ENCODE data around the gene ZNF605.
"Not testable (repeated sequence)": the region's sequence is repeated elsewhere in the genome, so short reads cannot be mapped to it uniquely, and the experiment has no call there.

ZNF605 gene

DNA sequence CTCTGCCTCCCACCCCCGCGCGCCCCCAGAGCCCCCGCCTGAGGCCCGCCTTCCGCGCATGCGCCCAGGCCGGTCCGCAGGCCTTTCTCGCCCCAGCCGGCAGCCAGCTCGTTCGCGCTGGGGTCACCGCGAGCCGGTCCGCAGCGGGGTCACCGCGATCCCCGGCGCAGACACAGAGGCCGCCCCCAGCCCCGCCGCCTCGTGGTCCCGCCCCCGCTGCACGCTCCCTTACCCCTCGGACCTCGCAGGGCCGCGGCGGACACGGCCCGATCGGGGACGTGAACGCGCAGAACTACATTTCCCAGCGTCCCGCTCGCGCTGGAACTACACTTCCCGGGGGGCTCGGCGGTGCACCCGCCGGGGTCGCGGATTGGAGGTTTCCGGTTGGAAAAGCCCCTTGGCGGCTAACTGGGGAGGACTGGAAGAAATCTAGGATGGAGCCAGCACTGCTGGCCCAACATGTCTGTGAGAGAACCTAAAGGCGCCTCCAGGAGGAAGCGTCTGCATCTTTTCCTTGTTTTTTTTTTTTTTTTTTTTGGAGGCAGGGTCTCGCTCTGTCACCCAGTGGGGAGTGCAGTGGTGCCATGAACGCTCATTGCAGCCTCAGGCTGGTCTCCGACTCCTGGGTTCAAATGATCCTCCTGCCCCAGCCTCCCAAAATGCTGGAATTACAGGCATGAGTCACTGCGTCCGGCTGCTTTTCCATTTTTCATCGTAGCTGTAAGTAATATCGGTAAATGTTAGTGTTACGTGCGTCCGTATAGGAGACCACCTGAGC lies at the start of gene ZNF605:
TSS of gene ZNF605 (minus strand) at position 296 of the 778 bp plus-strand sequence. CDS start 10,671 bp downstream, outside the sequence.
- DNase-seq (ENCODE audit: low spot score): peak; percentile 97

DNA sequence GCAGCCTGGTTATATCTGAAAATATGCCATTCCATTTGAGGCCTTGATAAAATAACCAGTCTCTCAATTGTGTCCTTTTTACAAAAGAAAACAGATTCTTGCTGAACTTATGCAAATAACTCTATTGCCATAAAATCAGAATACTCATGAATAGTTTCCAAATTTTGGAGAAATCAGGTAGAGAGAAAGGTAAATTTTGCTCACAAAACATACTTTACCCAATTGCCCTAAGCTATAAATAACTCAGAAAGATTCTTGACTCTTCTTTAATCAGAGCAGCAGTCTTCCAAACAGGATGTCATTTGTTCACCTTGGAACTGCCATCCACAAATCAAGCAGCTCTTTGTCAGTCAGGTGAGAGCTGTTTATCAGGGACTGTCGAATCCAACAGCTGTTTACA lies 42.6 kb upstream of the ZNF605 start:
- DNase-seq (ENCODE audit: low spot score): no peak

DNA sequence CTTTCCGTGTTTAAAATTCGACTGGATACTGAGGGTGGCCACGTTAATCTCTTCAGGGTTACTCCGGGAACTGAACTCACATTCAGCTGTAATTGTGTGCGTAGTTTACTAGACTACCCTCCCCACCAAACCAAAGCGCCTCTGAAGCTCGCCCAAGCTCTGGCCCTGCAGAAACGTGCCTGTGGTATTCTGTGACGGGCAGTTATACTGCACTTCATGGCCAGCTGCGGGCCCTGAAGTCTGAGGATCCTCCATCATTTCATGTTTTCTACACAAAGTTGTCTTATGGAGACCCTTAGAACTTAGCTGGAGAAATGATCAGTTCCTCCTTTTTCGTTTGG lies 30.7 kb upstream of the ZNF605 start:
- DNase-seq (ENCODE audit: low spot score): no peak

DNA sequence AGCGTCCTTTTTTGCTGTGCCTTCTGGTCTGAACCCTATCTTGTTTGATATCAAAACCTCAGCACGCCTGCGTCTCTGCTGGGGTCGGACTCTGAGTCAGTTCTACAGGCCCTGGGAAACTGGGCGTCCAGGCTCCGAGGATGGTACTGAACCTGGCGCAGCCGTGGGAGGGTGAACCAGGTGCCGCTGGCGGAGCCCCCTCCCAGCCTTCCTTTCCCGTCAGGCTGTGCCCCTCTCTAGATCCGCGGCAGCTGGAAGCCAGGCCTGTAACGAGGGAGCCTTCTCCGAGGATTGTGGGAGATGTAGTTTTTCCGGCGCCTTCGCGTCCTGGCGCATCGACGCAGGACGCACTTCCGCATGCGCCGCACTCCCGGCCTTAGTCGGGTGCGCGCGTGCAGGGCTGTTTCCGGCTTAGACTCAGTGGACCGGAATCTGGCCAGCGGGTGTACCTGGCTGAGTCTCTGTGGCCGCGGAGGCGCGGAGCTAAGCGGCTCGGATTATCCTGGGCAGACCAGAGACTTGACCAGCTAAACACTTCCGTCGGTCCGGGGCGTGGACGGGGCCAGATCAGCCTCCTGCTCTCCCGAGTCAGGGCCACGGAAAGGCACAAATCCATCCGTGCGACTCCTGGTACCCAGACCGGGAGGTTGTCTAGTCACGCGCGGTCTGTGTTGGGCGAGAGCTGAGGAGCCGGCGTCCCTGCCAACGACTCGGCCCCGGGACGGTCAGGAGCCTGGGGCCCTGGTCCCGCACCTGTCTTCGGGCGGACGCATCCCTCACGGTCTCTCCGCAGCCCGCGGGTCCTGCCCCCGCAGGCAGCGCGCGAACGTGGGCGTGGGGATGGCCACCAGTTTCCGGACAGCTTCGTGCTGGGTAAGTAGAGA lies 30.1 kb upstream of the ZNF605 start, which contains the start of gene ZNF26:
TSS of gene ZNF26 (plus strand) at position 367 of the 884 bp plus-strand sequence. CDS start at position 841, 474 bp downstream.
- peak; percentile 97 for DNase-seq (ENCODE audit: low spot score)

DNA sequence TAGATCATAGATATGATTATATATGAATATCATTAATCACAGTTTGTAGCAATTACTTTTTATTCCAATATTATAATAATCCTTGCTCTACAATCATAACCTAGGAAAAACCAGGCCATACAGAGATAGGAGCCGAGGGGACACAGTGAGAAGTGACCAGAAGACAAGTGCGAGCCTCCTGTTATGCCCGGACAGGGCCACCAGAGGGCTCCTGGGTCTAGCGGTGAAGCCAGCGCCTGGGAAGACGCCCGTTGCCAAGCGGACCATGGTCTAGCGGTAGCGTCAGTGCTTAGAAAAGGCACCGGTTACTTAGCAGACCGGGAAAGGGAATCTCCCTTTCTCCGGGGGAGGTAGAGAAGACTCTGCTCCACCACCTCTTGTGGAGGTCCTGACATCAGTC lies 20.8 kb upstream of the ZNF605 start:
- not testable (repeated sequence) for DNase-seq (ENCODE audit: low spot score)

DNA sequence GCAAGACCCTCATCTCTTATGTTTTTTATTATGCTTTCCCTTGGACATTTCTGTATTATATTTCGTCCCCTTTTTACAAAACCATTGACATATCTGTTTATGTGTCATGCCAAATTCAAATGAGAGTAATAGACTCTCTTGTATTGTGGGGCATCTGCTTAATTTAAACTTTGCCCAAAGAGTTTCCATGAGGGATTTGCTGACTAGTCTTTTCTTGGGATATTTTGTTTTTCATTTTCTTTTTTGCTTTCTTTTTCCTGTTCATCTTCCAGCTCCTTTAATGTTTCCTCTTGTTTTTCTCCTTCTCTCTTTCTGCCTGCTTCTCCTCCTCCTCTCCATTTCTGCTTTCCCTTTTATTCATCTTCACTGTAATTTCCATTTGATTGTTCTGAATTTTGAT lies 16.3 kb upstream of the ZNF605 start:
- DNase-seq (ENCODE audit: low spot score): no peak

DNA sequence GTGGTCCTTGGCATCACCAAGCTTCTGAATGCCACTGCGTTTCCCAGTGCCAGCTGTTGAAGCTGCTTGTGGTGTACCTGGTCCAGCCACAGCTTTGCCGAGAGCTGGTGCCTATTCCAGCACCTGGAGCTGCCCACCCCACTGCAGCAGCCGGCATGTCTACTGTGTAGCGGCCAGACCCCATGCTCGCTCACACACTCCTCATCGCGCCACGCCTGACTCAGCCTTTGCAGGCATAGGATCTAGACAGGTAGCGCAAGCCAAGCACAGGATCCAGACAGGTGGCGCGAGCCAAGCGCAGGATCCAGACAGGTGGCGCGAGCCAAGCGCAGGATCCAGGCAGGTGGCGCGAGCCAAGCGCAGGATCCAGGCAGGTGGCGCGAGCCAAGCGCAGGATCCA lies 11.6 kb upstream of the ZNF605 start:
- DNase-seq (ENCODE audit: low spot score): no peak

DNA sequence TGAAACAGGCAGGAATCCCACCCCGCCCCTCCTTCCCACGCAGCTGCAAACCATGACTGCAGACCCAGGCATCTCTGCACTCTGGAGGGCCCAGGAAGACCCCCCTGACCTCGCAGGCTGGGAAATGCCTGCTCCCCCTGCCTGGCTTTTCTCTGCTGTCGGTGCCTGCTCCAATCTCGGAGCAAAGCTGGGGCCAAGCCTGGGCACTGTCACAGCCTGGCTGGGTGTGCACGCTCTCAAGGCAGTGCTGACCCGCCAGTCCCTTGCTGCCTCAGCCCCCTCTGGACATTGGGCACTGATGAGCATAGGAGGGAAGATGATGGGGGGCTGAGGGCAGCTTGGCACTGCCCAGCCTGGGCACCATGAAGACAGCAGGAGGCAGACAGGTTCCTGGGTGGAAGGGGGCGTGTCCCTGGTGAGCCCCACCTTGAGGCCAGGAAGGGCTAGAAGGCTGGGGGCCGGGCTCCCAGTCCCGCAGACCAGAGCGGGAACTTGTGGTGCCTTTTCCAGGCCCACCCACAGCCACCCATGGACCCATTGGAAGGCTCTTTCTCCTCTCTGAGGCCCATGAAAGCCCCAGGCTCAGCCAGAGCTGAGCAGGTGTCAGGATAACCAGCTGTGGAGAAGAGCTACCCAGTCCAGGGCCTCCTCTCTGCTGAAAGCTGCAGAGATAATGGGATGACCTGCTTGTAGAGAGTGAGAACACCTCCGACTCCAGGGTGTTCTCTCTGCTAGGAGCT lies 10.7 kb upstream of the ZNF605 start:
- DNase-seq (ENCODE audit: low spot score): no peak

DNA sequence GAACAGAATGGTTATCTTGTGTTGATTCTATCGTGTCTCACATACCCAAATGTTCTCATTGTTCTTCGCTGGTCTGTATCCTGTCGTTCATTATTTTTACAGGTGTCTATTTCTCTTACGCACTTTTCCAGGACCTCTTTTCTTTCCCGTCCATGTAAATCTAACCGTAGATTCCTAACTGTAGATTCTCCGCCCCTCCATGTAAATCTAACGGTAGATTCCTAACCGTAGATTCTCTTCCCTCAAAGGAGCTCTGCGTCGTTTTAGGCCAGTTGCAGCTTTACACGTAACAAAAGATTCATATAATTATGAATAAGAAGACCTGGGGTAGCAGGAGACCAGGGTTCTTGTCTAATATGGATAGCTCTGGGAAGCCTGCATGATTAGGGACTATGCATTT lies 9.7 kb upstream of the ZNF605 start:
- no peak for DNase-seq (ENCODE audit: low spot score)

DNA sequence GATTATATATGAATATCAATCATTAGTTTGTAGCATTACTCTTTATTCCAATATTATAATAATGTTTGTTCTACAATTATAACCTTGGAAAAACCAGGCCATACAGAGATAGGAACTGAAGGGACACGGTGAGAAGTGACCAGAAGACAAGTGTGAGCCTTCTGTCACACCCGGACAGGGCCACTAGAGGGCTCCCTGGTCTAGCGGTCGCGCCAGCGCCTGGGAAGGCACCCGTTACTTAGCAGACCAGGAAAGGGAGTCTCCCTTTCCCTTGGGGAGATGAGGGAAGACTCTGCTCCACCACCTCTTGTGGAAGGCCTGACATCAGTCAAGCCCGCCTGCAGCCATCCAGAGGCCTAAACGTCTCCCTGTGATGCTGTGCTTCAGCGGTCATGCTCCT lies 7.8 kb upstream of the ZNF605 start:
- not testable (repeated sequence) for DNase-seq (ENCODE audit: low spot score)

DNA sequence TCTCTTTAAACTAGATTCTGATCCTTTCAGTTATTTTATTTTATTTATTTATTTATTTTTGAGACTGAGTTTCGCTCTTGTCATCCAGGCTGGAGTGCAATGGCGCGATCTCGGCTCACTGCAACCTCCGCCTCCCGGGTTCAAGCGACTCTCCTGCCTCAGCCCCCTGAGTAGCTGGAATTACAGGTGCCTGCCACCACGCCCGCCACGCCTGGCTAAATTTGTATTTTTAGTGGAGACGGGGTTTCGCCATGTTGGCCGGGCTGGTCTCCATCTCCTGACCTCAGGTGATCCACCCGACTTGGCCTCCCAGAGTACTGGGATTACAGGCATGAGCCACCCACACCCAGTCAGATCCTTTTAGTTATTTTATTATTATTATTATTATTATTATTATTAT lies 5.7 kb upstream of the ZNF605 start:
- not testable (repeated sequence) for DNase-seq (ENCODE audit: low spot score)

DNA sequence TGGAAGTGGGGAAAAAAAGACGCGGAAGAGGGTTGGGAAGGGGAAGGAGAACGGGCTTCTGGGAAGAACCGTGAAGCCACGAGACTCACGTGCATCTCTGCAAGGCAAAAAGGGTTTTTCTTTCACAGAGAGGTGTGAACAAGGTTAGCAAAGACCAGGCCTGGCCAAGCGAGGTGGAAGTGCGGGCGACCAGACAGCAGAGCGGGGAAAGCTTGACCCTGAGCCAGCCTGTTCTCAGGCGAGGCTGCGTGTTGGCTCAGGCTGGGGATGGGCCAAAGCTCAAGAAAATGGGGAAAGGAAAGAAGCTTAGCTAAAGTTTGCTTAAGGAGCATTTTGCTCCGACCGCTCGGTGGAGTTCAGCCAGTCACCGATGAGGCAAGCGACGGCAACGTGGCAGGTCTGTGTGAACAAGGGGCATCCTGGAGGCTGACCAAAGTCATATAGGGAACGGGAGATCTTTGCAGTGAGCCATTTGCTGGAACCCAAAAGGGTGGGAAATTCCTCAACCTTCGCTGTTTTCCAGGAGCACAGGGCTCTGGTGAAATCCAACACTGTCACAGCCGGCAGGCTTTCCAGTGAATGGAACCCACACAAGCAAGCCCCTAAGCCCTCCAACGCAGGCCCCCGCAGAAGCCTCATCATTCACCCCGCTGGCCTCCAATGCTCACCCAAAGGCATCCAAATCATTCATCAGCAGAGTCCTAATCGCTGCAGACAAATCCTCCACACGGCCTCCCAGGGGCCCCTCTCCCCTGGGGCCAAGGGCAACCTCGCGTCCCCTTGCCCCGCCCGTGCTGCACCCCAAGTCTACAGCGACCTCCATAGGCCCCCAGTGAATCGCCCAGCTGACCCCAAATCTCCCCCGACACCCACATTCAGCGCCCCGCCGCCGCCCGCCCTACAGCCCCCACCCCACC lies 754 bp downstream of the ZNF605 start:
- DNase-seq (ENCODE audit: low spot score): no peak

DNA sequence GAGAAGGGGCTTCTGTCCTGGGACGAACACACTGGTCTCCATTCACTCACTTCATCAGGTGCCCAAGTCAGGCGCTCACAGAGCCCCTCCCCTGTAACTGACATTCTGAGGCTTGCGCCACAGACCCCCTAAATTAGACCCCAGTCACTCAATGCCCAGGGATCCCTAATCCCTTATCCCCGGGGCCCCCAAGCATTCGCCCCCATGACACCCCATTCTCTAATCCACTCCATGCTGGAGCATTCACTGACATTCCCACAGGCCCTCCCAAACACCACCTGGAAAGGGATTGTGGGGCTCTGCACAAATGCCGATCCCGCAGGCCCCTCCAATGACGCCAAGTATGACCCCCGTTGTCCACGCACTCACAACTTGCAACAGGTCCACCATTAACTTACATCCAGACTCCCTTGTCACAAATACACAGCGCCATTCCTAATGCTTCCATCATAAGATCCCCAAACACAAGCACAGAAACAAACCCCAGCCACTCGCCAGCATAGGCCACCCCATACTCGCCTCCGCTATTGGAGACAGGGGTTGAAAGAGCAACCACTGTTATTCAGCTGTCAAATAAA lies 1.5 kb downstream of the ZNF605 start:
- no peak for DNase-seq (ENCODE audit: low spot score)

DNA sequence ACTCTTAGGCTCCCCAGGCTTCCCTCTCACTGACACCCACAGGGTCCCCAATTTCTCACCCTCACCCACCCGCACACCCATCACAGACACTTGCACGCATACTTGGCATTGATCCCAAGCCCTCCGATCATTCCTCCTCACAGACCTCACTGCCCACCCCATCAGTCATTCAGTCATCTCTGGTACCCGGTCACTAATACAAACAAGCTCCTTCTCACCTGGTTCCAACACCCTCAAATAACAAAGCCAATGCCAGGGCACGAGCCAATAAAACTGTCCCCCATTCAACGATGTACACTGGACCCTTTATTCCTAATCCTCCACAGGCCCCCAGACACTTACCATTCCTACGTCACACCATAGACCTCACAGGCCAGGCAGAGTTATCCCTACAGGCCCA lies 2.3 kb downstream of the ZNF605 start:
- no peak for DNase-seq (ENCODE audit: low spot score)

DNA sequence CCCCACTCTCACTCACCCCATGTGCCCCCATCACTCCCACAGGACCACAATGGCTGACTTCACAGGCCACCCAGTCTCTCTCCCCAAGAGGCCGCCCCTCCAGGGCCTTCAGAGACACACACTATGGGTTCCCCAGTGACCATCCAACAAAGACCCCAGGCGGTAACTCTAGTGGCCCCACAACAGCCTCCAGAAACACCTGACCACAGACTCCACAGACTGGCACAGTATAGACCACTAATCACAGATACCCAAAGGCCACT lies 3.0 kb downstream of the ZNF605 start:
- DNase-seq (ENCODE audit: low spot score): no peak

DNA sequence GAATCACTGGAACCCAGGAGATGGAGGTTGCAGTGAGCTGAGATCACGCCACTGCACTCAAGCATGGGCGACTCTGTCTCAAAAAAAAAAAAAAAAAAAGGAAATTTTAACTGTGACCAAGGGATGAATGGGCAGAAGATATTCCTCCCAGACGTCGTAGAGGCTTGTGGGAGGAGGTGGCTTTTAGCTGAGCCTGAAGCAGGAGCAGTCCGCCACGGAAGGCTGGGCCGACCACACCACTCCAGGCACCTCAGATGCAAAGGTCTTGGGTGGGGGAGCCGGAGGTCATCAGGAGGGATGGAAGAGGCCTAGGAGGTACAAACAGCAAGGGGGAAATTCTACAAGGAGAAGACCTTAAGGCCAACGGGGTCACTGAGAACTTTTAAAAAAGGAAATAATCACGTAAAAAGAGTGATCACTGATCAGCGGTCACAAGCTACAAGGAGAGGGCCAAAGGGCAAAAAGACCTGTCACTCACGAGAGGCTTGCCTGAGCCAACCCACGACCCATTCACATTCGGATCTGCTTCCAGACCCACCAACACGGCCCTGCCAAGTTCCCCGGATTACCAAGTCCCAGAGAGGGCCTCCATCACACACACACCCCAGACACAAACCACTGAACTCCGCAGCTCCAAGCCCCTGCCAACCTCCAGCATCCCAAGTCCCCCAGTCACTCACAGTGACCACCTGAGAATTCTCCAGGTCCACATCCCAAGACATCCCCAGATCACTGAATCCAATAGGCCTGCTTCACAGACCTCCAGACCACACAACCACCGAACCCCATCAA lies 3.5 kb downstream of the ZNF605 start:
- no peak for DNase-seq (ENCODE audit: low spot score)

DNA sequence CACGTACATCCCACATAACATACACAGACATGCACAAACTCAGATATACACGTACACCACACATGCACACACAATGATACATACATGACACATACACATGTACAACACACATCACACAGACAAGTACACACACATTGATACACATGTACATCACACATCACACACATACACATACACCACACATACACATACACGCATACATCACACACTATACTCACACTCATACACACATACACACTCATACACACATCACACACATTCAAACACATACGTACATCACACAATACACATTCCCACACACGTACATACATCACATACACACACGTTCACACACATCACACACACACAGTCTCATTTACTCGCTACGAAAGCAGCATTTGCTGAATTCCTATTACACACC lies 4.5 kb downstream of the ZNF605 start:
- DNase-seq (ENCODE audit: low spot score): no peak

DNA sequence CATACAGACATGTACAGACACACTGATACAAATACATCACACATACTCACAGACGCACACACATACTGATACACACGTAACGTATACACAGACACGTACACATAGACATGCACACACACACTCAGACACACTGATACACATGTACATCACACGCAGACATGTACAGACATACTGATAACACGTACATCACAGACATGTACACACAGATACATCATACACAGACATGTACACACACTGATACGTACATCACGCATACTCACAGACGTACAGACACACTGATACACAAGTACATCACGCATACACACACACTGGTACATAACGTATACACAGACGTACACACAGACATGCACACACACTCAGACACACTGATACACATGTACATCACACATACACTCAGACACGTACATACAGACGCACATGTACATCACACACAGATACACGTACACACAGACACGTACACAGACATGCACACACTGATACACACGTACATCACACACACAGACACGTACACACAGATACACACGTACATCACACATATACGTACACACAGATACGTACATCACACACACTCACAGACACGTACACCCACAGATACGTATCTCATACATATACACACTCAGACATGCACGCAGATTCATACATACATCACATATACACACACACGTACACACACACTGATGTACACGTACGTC lies 5.1 kb downstream of the ZNF605 start:
- DNase-seq (ENCODE audit: low spot score): no peak

DNA sequence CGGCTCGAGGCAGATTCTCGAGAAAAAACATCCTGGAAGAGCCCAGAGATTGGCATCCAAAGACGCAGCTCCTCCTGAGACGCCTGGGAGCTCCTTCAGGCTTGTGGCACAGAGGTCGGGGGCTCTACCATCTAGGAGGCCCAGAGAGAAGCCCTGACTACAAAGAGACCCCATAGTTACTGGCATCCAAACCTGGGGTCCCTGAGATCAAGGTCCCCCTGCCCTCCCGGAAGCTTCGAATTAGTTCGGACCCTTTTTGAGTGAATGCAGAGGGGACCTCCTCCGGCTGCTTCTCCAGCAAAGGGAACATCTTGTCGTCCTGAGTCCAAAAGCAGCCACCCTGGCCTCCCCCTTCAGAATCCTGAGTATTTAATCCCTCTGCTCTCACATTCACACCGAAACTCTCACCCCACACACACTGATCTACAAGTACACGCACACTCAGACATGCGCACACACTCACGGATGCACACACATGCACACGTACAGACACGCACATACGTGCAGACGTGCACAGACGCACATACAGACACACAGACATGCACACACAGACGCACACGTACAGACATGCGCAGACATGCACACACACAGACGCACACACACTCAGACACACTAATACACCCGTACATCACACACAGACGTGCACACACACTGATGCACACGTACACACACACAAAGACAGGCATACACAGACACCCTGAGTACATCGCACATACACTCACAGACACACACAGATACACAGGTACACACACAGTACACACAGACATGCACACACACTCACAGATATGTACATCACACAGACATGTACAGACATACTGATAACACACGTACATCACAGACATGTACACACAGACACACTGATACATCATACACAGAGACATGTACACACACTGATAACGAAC lies 5.9 kb downstream of the ZNF605 start:
- DNase-seq (ENCODE audit: low spot score): no peak
